Activated naive CD4-positive, alpha-beta T cell treated with anti-CD3 and anti-CD28 coated beads, Interleukin-2, amount 50 U/mL, for 24 hours (primary cell): ENCODE results near the gene CCNL2.
"Not testable (repeated sequence)": the region's sequence is repeated elsewhere in the genome, so short reads cannot be mapped to it uniquely, and the experiment has no call there.

Experiments used
- H3K27ac Mint-ChIP-seq: one replicate; pipeline ENCODE4 v1.8.0; 2021; ENCODE audit warnings: mild to moderate bottlenecking, mixed read lengths
- H3K27me3 Mint-ChIP-seq: one replicate; pipeline ENCODE4 v1.8.0; 2021; ENCODE audit warnings: mixed read lengths
- H3K36me3 Mint-ChIP-seq: one replicate; pipeline ENCODE4 v1.8.0; 2021; ENCODE audit warnings: mixed read lengths
- H3K4me1 Mint-ChIP-seq: one replicate; pipeline ENCODE4 v1.8.0; 2021; ENCODE audit warnings: mixed read lengths
- H3K4me3 Mint-ChIP-seq: one replicate; pipeline ENCODE4 v1.8.0; 2021; ENCODE audit warnings: mild to moderate bottlenecking, mixed read lengths
- H3K9me3 Mint-ChIP-seq: one replicate; pipeline ENCODE4 v1.8.0; 2021; ENCODE audit warnings: mixed read lengths

CCNL2 gene

DNA sequence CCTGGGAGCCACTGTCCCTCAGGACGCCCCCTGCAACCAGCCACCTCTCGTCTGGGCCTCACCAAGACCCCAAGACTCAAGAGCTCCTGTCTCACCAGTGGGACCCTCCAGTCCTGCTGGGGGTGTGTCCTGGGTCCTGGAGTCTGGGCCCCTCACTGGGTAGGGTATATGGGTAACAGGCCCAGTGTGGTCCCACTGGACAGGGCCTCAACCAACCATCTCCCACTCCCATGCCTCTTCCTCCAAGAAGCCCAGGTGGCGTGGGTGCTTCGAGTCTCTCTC is 35.6 kb upstream of the CCNL2 start:
- peaks cover 7% of the 10 kb centered on the region for H3K4me1 Mint-ChIP-seq
- H3K27me3 Mint-ChIP-seq, result peaks cover 10% of the 10 kb centered on the region
- peak overlapping the region; percentile 49 for H3K4me3 Mint-ChIP-seq
- H3K36me3 Mint-ChIP-seq, result no peaks in the 10 kb centered on the region
- no peaks in the 10 kb centered on the region for H3K9me3 Mint-ChIP-seq
- H3K27ac Mint-ChIP-seq, result no peak overlapping the region

GRCh38 chr1:1434131-1434823 is 35.1 kb upstream of the CCNL2 start:
- Mint-ChIP-seq H3K9me3 (no peaks in the 10 kb centered on the region), H3K4me1 (peaks cover 7% of the 10 kb centered on the region), H3K27me3 (peaks cover 13% of the 10 kb centered on the region), H3K27ac (no peak overlapping the region), H3K36me3 (no peaks in the 10 kb centered on the region), H3K4me3 (peak overlapping the region; percentile 36)

DNA sequence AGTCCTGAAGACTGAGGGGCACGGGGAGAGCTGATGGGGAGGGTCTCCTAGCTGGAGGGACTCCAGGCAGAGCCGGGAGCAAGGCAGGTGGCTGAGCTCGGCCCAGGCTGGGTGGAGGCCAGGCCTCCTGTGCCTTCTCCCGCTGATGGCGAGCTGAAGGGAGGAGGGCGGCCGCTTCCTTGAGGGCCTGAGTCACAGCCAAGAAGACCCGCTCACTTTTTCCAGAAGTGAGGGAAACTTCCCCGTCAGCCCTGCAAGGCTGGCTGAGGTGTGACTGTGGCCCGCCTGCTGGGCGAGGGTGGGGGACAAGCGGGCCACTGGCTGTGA is 34.6 kb upstream of the CCNL2 start:
- Mint-ChIP-seq H3K27ac (no peak overlapping the region), H3K4me1 (peaks cover 7% of the 10 kb centered on the region), H3K4me3 (peak overlapping the region; percentile 36), H3K36me3 (no peaks in the 10 kb centered on the region), H3K9me3 (no peaks in the 10 kb centered on the region), H3K27me3 (peaks cover 13% of the 10 kb centered on the region)

DNA sequence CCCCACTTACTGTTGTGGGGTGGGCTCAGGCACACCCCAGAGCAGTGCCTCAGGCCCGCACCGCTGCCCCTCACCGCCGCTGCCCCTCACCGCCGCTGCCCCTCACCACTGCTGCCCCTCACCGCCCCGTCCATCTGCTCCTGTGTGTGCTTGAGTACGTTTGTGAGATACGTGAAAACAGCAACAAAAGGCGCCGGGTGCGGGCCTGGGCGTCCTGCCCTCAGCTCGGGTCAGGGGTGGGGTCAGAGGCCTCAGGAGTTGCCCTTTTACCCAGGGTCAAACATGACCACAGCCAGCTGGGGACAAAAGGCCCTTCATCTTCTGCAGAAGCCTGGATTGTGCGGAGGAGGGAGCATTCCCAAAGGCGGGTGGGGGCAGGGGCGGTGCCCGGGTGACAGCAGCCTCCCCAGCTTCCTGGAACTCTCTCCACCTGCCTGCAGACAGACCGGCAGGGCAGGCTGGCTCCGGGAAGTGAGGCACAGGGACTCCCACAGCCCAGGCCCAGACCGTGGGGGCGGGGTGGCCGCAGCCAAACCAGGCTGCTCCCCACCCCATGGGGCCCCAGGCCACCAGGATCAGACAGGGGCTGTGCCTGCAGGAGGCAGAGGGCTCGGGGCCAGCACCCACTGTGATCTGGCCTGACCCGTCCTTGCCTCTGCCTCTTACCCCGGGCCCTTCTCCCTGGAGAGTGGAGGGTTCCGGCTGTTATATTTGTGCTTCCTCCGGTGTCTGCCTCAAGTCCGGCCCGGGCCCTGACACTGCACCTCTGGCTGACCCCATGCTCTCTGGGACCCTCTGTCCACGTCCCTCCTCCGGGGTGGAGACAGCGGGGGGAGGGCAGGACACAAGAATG is 34.0 kb upstream of the CCNL2 start:
- Mint-ChIP-seq H3K27ac (no peak overlapping the region), H3K4me3 (peak overlapping the region; percentile 36), H3K36me3 (no peaks in the 10 kb centered on the region), H3K27me3 (peaks cover 17% of the 10 kb centered on the region), H3K4me1 (peaks cover 11% of the 10 kb centered on the region), H3K9me3 (no peaks in the 10 kb centered on the region)

DNA sequence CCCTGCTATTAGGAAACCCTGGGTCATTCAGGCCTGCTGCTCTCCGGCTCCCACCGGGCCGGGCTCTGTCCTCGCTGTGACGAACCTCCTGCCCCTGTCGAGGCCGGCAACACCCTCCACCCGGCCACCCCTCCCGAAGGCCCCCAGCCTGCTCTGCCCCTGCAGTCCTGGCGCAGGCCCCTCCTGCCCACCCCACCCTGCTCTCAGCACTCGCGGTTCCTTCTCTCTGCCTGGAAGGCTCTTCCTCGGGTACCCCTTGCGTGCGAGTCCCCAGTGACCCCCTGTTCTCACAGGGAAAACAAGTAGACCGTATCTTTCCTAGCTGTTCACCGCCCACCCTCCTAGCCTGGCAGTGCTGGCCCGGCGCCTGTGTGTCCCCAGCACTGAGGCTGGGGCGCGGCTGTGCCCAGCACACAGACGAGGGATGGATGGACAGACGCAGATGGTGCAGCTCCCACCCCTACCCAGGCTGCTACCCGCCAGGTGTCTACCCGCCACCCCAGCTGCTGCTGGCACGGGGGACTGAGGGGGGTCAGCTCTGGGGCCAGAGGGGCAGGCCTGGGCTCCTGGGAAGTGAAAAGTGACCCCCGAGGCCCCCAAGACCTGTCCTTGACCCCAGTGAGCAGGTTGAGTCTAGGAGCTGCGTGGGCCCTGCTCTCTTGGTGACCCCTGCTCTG is 33.3 kb upstream of the CCNL2 start:
- Mint-ChIP-seq H3K9me3 (no peaks in the 10 kb centered on the region), H3K36me3 (no peaks in the 10 kb centered on the region), H3K27me3 (peaks cover 17% of the 10 kb centered on the region), H3K4me3 (no peak overlapping the region), H3K27ac (no peak overlapping the region), H3K4me1 (peaks cover 11% of the 10 kb centered on the region)

DNA sequence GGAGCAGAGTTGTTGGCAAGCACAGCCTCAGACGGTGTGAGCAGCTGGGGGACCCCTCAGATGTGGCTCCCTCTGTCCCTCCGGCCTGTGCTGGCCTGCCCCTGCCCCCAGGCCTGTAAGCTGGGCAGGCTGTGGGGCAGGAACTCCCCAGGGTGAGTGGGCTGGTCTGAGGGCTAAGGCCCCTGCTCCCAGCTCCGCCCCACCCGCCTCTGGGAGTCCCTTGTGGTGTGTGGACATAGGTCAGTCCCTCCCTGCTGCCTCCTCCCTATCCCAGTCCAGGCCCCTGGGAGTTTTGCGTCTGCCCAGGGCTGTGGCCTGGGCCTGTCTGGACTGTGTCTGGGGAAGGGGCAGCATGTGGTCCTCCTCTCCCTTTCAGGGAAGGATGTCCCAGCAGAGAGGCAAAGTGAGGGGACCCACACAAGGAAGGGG is 32.7 kb upstream of the CCNL2 start:
- no peak overlapping the region for H3K4me3 Mint-ChIP-seq
- H3K4me1 Mint-ChIP-seq, result peaks cover 11% of the 10 kb centered on the region
- peaks cover 17% of the 10 kb centered on the region for H3K27me3 Mint-ChIP-seq
- no peaks in the 10 kb centered on the region for H3K36me3 Mint-ChIP-seq
- no peak overlapping the region for H3K27ac Mint-ChIP-seq
- H3K9me3 Mint-ChIP-seq, result no peaks in the 10 kb centered on the region

- Mint-ChIP-seq H3K36me3 (no peaks in the 10 kb centered on the region), H3K27me3 (peaks cover 14% of the 10 kb centered on the region), H3K9me3 (no peaks in the 10 kb centered on the region), H3K4me3 (no peak overlapping the region), H3K27ac (no peak overlapping the region), H3K4me1 (peaks cover 11% of the 10 kb centered on the region)
These were observed 32.1 kb upstream of the CCNL2 start for GRCh38 chr1:1430992-1431844.

DNA sequence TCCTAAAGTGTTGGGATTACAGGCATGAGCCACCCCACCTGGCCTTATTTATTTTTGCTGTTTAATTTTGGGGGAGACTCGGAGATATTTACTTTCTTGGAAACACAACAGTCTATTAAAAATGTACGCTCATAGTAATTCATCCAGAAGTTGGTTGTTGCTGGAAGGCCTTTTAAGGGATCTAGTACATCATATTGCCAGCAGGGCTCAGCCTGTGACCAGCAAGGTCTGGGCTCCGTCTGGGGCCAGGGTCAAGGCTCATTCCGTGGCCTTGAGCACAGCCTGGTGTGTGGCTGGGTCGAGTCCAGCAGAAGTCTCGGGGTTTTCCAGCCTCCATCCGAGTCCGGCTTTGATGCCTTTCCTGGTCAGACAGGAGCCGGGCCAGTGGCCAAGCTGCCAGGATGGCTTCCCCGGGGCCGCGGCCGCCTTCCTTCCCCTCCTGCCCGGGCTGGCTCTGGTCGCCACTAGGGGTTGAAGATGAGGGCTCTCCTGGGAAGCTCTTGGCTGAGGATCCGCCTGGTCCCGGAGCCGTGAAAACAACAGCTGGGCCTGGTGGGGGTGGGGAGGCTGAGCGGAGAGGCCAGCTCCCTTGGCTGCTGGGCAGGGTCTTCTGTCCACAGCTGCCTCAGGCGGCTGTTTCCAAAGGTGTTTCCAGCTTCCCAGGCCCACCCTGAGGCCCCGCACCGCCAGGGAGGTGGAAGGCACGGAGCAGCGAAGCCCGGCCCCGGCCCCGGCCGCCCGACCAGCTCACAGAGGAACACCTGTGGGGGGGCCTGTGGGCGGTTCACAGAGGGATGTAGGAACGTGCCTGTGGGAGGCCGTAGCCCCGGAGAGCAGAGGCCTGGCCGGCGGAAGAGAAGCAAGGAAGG is 31.2 kb upstream of the CCNL2 start:
- no peaks in the 10 kb centered on the region for H3K36me3 Mint-ChIP-seq
- H3K9me3 Mint-ChIP-seq, result no peaks in the 10 kb centered on the region
- H3K4me1 Mint-ChIP-seq, result peaks cover 11% of the 10 kb centered on the region
- no peak overlapping the region for H3K27ac Mint-ChIP-seq
- H3K27me3 Mint-ChIP-seq, result peaks cover 13% of the 10 kb centered on the region
- H3K4me3 Mint-ChIP-seq, result no peak overlapping the region

DNA sequence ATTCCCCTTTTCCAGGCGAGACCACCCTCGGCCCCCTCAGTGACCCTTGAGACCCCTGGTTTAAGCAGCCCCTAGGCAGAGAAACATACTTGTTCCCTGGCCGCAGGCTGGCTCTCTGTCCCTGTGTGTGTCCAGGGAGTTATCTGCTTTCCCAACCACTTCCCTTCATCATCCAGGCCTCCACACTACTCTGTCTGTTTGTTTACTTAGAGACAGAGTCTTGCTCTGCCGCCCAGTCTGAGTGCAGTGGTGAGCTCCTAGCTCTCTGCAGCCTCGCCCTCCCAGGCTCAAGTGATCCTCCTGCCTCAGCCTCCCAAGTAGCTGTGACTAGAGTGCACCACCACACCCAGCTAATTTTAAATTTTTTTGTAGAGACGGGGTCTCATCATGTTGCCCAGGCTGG is 30.5 kb upstream of the CCNL2 start:
- no peaks in the 10 kb centered on the region for H3K36me3 Mint-ChIP-seq
- peak overlapping the region; percentile 17 for H3K27ac Mint-ChIP-seq
- H3K27me3 Mint-ChIP-seq, result peaks cover 9% of the 10 kb centered on the region
- no peaks in the 10 kb centered on the region for H3K9me3 Mint-ChIP-seq
- H3K4me3 Mint-ChIP-seq, result no peak overlapping the region
- H3K4me1 Mint-ChIP-seq, result peaks cover 8% of the 10 kb centered on the region

DNA sequence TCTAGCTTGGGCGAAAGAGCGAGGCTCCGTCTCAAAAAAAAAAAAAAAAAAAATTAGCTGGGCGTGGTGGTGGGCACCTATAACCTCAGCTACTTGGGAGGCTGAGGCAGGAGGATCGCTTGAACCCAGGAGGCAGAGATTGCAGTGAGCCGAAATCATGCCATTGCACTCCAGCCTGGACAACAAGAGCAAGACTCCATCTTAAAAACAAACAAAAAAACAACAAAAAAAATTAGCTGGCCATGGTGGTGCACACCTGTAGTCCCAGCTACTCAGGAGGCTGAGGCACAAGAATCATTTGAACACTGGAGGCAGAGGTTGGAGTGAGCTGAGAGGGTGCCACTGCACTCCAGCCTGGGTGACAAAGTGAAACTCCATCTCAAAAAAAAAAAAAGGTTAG is 29.8 kb upstream of the CCNL2 start:
- not testable (repeated sequence) for H3K27ac Mint-ChIP-seq, H3K4me3 Mint-ChIP-seq, H3K36me3 Mint-ChIP-seq, H3K4me1 Mint-ChIP-seq, H3K27me3 Mint-ChIP-seq, H3K9me3 Mint-ChIP-seq

GRCh38 chr1:1428174-1428573 is 29.0 kb upstream of the CCNL2 start:
- H3K36me3 Mint-ChIP-seq, result no peaks in the 10 kb centered on the region
- H3K4me1 Mint-ChIP-seq, result peaks cover 4% of the 10 kb centered on the region
- H3K27me3 Mint-ChIP-seq, result peaks cover 9% of the 10 kb centered on the region
- no peaks in the 10 kb centered on the region for H3K9me3 Mint-ChIP-seq
- H3K4me3 Mint-ChIP-seq, result peak overlapping the region; percentile 49
- no peak overlapping the region for H3K27ac Mint-ChIP-seq

DNA sequence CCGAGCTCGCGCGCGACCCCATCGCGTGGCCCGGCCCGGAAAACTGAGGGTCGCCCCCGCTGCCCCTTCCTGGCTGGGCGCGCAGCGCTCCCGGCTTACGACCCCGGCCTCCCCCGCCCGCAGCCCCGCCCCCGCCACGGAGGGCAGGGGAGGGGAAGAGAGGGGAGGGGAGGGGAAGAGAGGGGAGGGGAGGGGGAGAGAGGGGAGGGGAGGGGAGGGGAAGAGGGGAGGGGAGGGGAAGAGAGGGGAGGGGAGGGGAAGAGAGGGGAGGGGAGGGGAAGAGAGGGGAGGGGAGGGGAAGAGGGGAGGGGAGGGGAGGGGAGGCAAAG is 28.6 kb upstream of the CCNL2 start:
- Mint-ChIP-seq H3K9me3 (no peaks in the 10 kb centered on the region), H3K27ac (no peak overlapping the region), H3K4me3 (no peak overlapping the region), H3K36me3 (no peaks in the 10 kb centered on the region), H3K4me1 (peaks cover 4% of the 10 kb centered on the region), H3K27me3 (peaks cover 12% of the 10 kb centered on the region)

- H3K27me3 Mint-ChIP-seq, result peaks cover 12% of the 10 kb centered on the region
- no peak overlapping the region for H3K4me3 Mint-ChIP-seq
- no peak overlapping the region for H3K27ac Mint-ChIP-seq
- peaks cover 4% of the 10 kb centered on the region for H3K4me1 Mint-ChIP-seq
- H3K36me3 Mint-ChIP-seq, result no peaks in the 10 kb centered on the region
- no peaks in the 10 kb centered on the region for H3K9me3 Mint-ChIP-seq
These were observed 28.1 kb upstream of the CCNL2 start for GRCh38 chr1:1427106-1427819.

GRCh38 chr1:1426496-1427105 is 27.5 kb upstream of the CCNL2 start:
- no peaks in the 10 kb centered on the region for H3K36me3 Mint-ChIP-seq
- peaks cover 4% of the 10 kb centered on the region for H3K4me1 Mint-ChIP-seq
- H3K27me3 Mint-ChIP-seq, result peaks cover 12% of the 10 kb centered on the region
- H3K27ac Mint-ChIP-seq, result no peak overlapping the region
- H3K4me3 Mint-ChIP-seq, result no peak overlapping the region
- H3K9me3 Mint-ChIP-seq, result no peaks in the 10 kb centered on the region
